IPS-18a (cell line): ENCODE measurements around the gene TIMM17A.

Experiments
- H3K27ac ChIP-seq: one replicate; pipeline ENCODE4 v1.5.1; 2013; ENCODE audit warnings: low read length
- H3K27me3 ChIP-seq: one replicate; pipeline ENCODE4 v1.6.1; 2013; ENCODE audit warnings: mild to moderate bottlenecking, low read length; ENCODE audit not compliant: control insufficient read depth, insufficient read depth
- H3K36me3 ChIP-seq: one replicate; pipeline ENCODE4 v1.6.1; 2013; ENCODE audit warnings: low read depth, low read length; ENCODE audit not compliant: control insufficient read depth
- H3K4me1 ChIP-seq: one replicate; pipeline ENCODE4 v1.6.1; 2013; ENCODE audit warnings: low read depth, low read length; ENCODE audit not compliant: control insufficient read depth
- H3K4me3 ChIP-seq: one replicate; pipeline ENCODE4 v1.5.1; 2013; ENCODE audit warnings: low read length
- H3K9ac ChIP-seq: one replicate; pipeline ENCODE4 v1.6.1; 2013; ENCODE audit warnings: mild to moderate bottlenecking, low read length, moderate library complexity
- H3K9me3 ChIP-seq: one replicate; pipeline ENCODE4 v1.6.1; 2013; ENCODE audit warnings: low read depth, low read length; ENCODE audit not compliant: control insufficient read depth

Gene TIMM17A

DNA sequence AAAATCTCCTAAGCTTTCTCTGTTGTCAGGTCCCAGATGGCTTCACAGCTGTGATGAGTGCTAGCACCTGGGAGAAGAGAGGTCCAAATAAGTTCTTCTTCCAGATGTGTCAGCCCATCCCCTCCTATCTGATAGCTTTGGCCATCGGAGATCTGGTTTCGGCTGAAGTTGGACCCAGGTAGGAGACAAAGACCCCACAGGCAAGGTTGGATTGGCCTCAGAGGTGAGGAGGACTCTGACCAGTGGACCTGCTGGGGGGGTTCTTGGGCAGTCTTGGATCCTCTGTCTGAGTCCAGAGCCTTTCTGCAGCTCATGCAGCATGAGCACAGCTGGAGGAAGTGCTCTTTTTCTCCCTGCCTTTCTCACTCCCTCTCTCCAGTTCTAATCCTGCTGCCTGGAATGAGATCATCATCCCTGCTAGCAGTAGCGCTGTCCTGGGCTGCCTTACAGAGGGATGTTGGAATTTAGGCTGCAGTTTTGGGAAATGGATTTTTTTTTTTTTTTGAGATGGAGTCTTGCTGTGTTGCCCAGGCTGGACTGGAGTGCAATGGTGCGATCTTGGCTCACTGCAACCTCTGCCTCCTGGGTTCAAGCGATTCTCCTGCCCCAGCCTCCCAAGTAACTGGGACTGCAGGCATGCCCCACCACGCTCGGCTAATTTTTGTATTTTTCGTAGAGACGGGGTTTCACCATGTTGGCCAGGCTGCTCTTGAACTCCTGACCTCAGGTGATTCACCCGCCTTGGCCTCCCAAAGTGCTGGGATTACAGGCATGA, 34.2 kb downstream of the TIMM17A start:
- no peaks in the 10 kb centered on the region for H3K9me3 ChIP-seq
- H3K36me3 ChIP-seq = peaks cover 34% of the 10 kb centered on the region
- H3K4me3 ChIP-seq = no peak overlapping the region
- no peak overlapping the region for H3K9ac ChIP-seq
- no peaks in the 10 kb centered on the region for H3K4me1 ChIP-seq
- no peaks in the 10 kb centered on the region for H3K27me3 ChIP-seq
- no peak overlapping the region for H3K27ac ChIP-seq

DNA sequence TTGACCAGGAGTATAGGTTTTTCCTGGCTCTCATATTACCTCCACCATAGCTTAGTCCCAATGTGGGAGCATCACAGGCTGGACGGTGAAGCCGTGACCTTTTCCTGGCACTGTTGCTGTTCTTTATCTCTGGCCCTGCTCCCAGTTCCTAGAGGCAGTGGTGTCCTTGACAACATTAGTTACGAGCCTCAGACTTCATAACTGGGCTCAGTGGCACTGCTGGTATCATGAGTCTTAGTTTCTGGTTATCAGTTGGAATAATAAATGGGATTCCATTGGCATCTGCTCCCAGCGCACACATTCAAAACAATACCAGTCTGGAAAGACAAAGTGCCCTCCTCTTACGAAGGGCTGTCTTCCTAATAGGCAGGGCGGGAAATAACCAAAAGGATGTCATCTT, 35.1 kb downstream of the TIMM17A start:
- H3K27ac ChIP-seq = no peak overlapping the region
- no peak overlapping the region for H3K4me3 ChIP-seq
- H3K27me3 ChIP-seq = no peaks in the 10 kb centered on the region
- no peaks in the 10 kb centered on the region for H3K4me1 ChIP-seq
- H3K36me3 ChIP-seq = peaks cover 36% of the 10 kb centered on the region
- H3K9ac ChIP-seq = no peak overlapping the region
- H3K9me3 ChIP-seq = no peaks in the 10 kb centered on the region

DNA sequence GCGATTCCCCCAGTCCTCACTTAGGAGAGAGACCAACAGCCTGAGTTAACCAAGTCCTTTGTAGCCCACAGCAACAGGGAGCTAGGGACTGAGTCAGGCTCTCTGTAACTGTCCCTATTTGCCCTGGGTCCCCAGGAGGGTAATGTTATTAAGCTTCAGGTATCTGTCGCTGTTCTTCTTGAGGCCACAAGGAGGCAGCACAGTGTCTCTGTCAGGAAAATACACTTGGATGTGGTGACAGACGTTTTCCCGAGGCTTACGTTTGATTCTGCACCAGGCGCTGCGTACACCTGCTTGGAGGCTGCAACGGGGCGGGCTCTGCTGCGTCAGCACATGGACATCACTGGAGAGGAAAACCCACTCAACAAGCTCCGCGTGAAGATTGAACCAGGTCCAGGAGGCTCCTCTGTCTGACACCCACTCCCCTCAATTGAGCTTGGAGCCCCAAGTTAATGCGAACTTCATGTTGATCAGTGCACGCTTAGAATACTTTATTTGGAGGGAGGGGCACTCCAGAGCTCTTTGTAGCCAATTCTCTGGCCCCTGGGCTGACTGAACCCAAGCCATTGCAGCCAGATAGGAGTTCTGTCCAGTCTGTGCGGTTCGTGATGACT, 44.4 kb downstream of the TIMM17A start:
- no peaks in the 10 kb centered on the region for H3K4me1 ChIP-seq
- no peak overlapping the region for H3K4me3 ChIP-seq
- H3K36me3 ChIP-seq = peaks cover 72% of the 10 kb centered on the region
- no peaks in the 10 kb centered on the region for H3K9me3 ChIP-seq
- H3K27ac ChIP-seq = no peak overlapping the region
- H3K9ac ChIP-seq = no peak overlapping the region
- H3K27me3 ChIP-seq = no peaks in the 10 kb centered on the region

DNA sequence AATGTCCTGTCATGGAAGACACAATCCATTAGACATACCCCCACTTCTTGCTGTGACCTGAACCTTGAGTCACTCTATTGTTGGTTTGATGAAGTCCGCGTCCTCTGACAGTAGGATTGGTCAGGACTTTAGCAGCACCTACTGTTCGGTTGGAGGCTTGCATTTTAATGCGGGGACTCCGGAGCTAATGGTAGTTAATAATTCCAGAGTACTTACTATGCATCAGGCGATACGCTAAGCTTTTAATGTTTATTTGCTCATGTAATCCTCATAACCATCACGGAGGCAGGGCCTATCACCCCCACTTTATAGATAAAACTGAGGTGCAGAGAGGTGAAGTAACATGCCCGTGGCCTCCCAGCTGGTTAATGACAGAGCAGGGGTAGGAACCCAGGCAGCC, 47.2 kb downstream of the TIMM17A start:
- H3K9ac ChIP-seq = no peak overlapping the region
- H3K9me3 ChIP-seq = no peaks in the 10 kb centered on the region
- H3K36me3 ChIP-seq = peaks cover 58% of the 10 kb centered on the region
- no peaks in the 10 kb centered on the region for H3K27me3 ChIP-seq
- H3K4me1 ChIP-seq = peaks cover 7% of the 10 kb centered on the region
- no peak overlapping the region for H3K27ac ChIP-seq
- H3K4me3 ChIP-seq = no peak overlapping the region

DNA sequence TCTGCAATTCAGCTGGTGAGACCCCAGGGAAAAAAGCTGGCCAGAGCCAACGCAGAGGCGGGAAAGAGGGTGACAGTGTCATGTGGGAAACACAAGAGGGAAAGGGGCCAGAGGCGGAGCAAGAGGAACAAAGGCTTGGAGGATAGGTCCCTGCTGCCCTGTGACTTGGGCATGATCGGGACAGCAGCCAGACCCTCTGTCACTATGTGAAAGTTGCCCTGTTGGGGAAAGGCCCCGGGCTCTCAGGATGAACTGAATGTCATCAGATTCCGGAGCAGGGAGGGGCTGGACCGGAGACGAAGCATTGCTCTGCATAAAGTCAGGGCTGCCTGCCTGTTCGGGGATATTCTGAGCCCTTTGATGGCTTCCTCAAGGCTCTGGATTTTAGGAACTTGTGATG, 49.4 kb downstream of the TIMM17A start:
- no peaks in the 10 kb centered on the region for H3K27me3 ChIP-seq
- no peaks in the 10 kb centered on the region for H3K9me3 ChIP-seq
- H3K27ac ChIP-seq = no peak overlapping the region
- H3K9ac ChIP-seq = no peak overlapping the region
- no peak overlapping the region for H3K4me3 ChIP-seq
- H3K36me3 ChIP-seq = peaks cover 52% of the 10 kb centered on the region
- peaks cover 25% of the 10 kb centered on the region for H3K4me1 ChIP-seq

DNA sequence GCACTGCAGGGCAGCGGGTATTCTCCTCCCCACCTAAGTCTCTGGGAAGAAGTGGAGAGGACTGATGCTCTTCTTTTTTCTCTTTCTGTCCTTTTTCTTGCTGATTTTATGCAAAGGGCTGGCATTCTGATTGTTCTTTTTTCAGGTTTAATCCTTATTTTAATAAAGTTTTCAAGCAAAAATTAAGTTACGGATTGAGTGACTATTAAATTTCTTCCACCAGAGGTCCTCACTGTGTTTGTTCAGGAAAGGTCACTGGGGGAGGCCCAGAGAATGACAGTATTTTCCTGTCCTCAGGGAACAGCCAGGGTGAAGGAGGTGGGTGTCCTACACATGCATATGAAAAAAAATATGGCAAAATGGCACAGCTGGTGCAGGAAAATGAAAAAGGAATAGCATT, 50.7 kb downstream of the TIMM17A start:
- H3K27ac ChIP-seq = no peak overlapping the region

DNA sequence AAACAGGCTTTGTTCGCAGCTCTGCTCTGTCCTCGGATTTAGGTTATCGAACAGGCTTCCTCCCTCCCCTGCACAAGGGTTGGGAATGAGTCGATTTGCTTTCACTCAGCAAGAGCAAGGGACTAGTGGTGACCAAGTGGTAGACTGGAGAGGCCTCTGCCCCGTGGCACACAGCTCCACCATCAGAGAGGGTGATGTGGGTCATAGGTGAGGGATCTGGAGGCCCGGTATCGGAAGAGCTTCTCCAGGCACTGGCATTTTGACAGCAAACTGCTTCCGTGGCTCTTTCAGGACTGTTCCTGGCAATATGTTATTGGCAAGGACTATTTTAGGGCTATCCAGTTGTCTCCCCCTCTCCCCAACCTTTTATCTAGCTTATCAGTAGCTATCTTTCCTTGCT, 52.0 kb downstream of the TIMM17A start:
- Histone ChIP-seq H3K9me3 (no peaks in the 10 kb centered on the region), H3K27ac (no peak overlapping the region), H3K36me3 (peaks cover 32% of the 10 kb centered on the region), H3K27me3 (no peaks in the 10 kb centered on the region), H3K9ac (no peak overlapping the region), H3K4me1 (peaks cover 36% of the 10 kb centered on the region), H3K4me3 (peak overlapping the region; percentile 45)

More for the DNA sequence above, 50.7 kb downstream of the TIMM17A start:
- Histone ChIP-seq H3K36me3 (peaks cover 41% of the 10 kb centered on the region), H3K9ac (no peak overlapping the region), H3K27me3 (no peaks in the 10 kb centered on the region), H3K4me1 (peaks cover 33% of the 10 kb centered on the region), H3K4me3 (no peak overlapping the region), H3K9me3 (no peaks in the 10 kb centered on the region)

DNA sequence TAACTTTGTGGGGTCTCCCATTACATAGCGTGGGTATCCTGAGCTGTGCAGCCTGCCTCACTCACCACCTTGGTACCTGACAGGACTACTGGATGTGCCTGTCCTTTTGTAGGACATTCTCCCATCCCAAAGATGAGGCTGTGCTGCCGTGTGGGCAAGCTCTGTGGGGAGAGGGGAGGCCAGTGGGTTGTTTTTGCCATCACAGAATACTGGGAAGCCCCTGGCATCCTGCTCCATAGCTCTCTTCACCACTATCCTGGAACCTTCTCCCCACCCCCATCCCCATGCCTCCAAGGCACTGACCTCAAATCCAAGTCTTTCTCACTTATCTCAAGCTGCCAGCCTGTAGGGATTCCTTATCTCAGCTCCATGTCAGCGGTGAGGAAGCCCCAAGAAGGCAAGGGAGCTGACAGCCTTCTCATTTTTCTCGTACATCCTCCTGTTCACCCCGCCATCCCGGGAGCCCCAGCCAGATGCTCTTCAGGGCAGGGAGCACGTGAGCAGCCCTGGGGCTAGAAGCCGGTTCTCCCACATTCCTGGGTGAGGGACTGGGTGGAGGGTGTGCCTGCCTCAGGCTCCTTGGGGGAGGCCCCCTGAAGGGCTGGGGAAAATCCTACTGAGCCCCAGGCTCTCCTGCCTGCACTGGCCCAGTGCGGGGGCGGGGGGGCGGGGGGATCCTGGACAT, 52.6 kb downstream of the TIMM17A start:
- Histone ChIP-seq H3K36me3 (peaks cover 26% of the 10 kb centered on the region), H3K9ac (no peak overlapping the region)

DNA sequence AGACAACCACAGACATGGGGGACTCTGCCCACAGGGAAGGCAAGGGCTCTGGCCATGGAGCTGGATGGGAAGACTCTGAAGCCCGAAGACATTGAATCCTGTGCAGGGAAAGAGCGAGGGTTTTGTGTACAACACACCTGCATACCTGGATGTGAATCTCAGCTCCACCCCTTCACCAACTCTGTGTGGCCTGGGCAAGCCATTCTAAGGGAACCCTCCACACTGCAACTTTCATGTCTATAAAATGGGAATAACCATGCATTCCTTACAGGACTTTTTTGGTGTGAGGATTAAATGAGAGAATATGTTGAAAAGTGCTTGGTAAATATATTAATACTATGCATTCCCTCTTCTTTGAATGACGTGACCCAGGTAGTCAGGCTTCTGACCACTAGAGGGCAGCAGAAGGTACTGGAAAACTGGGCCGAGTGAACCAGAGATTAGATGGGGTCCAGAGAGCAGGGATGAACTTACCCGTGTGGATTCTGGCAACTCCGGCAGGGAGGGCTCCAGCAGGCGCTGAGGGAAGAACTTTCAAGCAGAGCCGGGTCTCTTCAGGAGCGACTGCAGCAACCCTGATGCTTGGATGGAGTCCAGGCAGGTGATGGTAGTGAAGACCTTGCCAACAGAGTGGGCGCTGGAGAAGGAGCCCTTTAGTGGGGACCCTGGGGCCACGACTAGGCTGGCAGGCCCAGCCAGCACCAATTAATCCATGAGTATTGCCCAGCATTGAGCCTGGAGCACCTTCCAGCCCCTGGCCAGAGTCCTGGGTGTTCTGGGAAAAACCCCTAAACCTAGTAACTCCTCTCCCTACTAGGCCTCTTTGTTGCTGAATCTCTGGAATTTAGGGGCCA, 54.2 kb downstream of the TIMM17A start:
- no peaks in the 10 kb centered on the region for H3K9me3 ChIP-seq
- H3K27me3 ChIP-seq = no peaks in the 10 kb centered on the region
- H3K36me3 ChIP-seq = peaks cover 19% of the 10 kb centered on the region
- H3K4me3 ChIP-seq = peak overlapping the region; percentile 48
- H3K27ac ChIP-seq = peak overlapping the region; percentile 52
- H3K9ac ChIP-seq = peak overlapping the region; percentile 63
- H3K4me1 ChIP-seq = peaks cover 36% of the 10 kb centered on the region

More for the DNA sequence above, 52.6 kb downstream of the TIMM17A start:
- Histone ChIP-seq H3K4me3 (peak overlapping the region; percentile 45), H3K9me3 (no peaks in the 10 kb centered on the region), H3K27me3 (no peaks in the 10 kb centered on the region), H3K4me1 (peaks cover 36% of the 10 kb centered on the region), H3K27ac (peak overlapping the region; percentile 43)

DNA sequence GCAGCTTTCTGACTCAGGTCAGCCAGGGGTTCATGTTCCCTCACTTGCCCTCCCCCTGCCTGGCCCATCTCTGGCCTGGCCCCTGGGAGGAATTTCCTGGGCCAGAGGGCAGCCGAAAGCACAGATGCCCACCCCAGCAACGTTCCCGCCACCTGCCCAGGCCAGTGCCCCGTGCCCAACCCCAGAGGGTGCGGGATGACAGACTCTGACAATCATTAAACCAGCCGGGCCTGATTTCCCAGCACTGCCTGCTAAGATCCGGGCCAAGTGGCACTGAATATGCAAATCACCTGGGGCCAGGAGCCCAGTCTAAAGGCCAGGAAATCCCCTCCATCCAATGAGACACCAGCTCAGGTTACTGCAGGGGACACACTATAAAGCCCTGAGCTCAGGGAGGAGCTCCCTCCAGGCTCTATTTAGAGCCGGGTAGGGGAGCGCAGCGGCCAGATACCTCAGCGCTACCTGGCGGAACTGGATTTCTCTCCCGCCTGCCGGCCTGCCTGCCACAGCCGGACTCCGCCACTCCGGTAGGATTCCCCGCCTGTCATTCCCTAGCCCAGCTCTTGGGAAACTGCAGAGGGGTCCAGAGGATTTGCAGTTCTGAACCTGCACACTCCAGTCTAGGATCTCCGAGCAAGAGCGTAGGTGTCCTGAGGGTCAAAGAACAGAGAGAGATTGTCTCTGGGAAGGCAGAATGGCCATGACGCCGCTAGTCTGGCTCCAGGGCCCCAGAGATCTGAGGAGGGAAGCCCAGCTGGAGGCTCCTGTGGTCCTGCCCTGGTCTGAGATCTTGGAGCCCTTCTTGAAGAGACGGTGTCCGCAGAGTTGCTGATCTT, 55.1 kb downstream of the TIMM17A start, which contains the start of gene ELF3:
ELF3 (plus strand) TSS at position 408 of the 836 bp plus-strand sequence. CDS start 550 bp downstream, outside the sequence.
- Histone ChIP-seq H3K9ac (peak within 1 kb of the TSS; percentile 63), H3K9me3 (no peaks in the 10 kb centered on the region), H3K4me3 (peak within 1 kb of the TSS; percentile 61), H3K4me1 (peaks cover 36% of the 10 kb centered on the region), H3K27me3 (no peaks in the 10 kb centered on the region), H3K27ac (peak within 1 kb of the TSS; percentile 52), H3K36me3 (peaks cover 10% of the 10 kb centered on the region)
